ENCODE results near the gene NKD1. TPM values are rescaled to one million over a fixed set of nuclear protein-coding genes. Genes with fewer than 3 reads are reported as not detected.

NKD1 gene
- total RNA-seq, 3 donors from 2014 or later: 1.3 to 5.0 (median 4.6) TPM

- intact Hi-C loops (cut with DNase I; ENCODE audit: low total_unique reads): loop anchor here (5.0 kb wide), 2 partner anchors 177 to 1453 kb away; no protein-coding TSS in a partner anchor
- Histone ChIP-seq H3K36me3 (no peaks in the 10 kb centered on the region), H3K27ac (no peak overlapping the region), H3K4me3 (no peak overlapping the region), H3K27me3 (no peaks in the 10 kb centered on the region), H3K4me1 (no peaks in the 10 kb centered on the region), H3K9me3 (no peaks in the 10 kb centered on the region)
- TF ChIP-seq CTCF (IDR thresholded peaks at IDR 0.05) (peak in 2 of 3 donors; percentile 17 to 28), POLR2A (IDR thresholded peaks at IDR 0.05) (no peak), POLR2AphosphoS5 (IDR thresholded peaks at IDR 0.05) (peak in 1 of 3 donors; percentile 24)
- DNase-seq (ENCODE audit: low spot score in 2 of 2): no peak
These were observed 96.5 kb downstream of the NKD1 start for GRCh38 chr16:50644729-50645128.

DNA sequence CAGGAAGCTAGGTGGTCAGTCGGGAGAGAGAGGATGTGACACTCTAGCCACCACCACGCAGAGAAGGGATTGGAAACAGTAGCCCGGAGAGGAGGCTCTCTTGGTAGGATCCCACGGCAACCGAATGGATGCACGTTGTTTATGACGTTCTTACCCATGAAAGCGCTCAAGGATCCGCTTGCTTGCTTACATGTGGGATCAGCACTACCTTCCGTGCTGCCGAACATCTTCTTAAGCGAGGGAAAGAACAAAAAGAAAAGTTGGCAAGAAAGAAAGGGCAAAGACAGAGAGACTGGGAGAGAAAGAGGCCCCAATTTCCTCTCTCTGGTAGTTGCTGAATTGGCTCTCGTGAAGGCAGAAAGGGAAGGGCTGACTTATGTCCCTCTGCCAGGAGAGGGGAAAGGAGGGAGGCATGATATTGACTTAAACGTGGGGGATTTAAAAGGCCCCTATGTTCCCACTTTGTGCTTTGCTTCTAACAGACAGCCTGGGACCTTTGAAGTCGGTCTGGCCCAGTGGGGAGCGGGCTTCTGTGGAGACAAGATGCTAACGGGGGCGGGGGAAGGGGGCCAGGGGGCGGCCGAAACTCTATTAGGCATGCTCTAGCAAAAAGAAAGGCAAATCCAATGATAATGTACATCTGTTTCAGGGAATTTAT is 97.5 kb downstream of the NKD1 start:
- Histone ChIP-seq H3K4me1 (no peaks in the 10 kb centered on the region), H3K27ac (no peak overlapping the region), H3K4me3 (no peak overlapping the region), H3K27me3 (no peaks in the 10 kb centered on the region), H3K9me3 (no peaks in the 10 kb centered on the region), H3K36me3 (no peaks in the 10 kb centered on the region)
- intact Hi-C loops (cut with DNase I; ENCODE audit: low total_unique reads): loop anchor here (5.0 kb wide), 1 partner anchor 1452 kb away; no protein-coding TSS in a partner anchor
- TF ChIP-seq POLR2AphosphoS5 (IDR thresholded peaks at IDR 0.05) (no peak), POLR2A (IDR thresholded peaks at IDR 0.05) (no peak), CTCF (IDR thresholded peaks at IDR 0.05) (no peak)
- DNase-seq (ENCODE audit: low spot score in 2 of 2): no peak

GRCh38 chr16:50646345-50646744 is 98.1 kb downstream of the NKD1 start:
- Histone ChIP-seq H3K4me1 (no peaks in the 10 kb centered on the region), H3K27ac (no peak overlapping the region), H3K36me3 (no peaks in the 10 kb centered on the region), H3K27me3 (no peaks in the 10 kb centered on the region), H3K9me3 (no peaks in the 10 kb centered on the region), H3K4me3 (no peak overlapping the region)
- intact Hi-C loops (cut with DNase I; ENCODE audit: low total_unique reads): loop anchor here (5.0 kb wide), 1 partner anchor 1451 kb away; no protein-coding TSS in a partner anchor
- TF ChIP-seq POLR2A (IDR thresholded peaks at IDR 0.05) (no peak), CTCF (IDR thresholded peaks at IDR 0.05) (no peak), POLR2AphosphoS5 (IDR thresholded peaks at IDR 0.05) (no peak)
- no peak for DNase-seq (ENCODE audit: low spot score in 2 of 2)

GRCh38 chr16:50651835-50652438 is 103.7 kb downstream of the NKD1 start:
- H3K4me1 ChIP-seq: no peaks in the 10 kb centered on the region
- no peaks in the 10 kb centered on the region for H3K36me3 ChIP-seq
- no peak overlapping the region for H3K27ac ChIP-seq
- intact Hi-C loops (cut with DNase I; ENCODE audit: low total_unique reads): no loop called here
- no peaks in the 10 kb centered on the region for H3K9me3 ChIP-seq
- no peak for DNase-seq (ENCODE audit: low spot score in 2 of 2)
- H3K27me3 ChIP-seq: no peaks in the 10 kb centered on the region
- TF ChIP-seq POLR2A (IDR thresholded peaks at IDR 0.05) (no peak), CTCF (IDR thresholded peaks at IDR 0.05) (no peak), POLR2AphosphoS5 (IDR thresholded peaks at IDR 0.05) (no peak)
- H3K4me3 ChIP-seq: no peak overlapping the region

GRCh38 chr16:50652836-50653425 is 104.7 kb downstream of the NKD1 start:
- Histone ChIP-seq H3K4me1 (no peaks in the 10 kb centered on the region), H3K9me3 (no peaks in the 10 kb centered on the region), H3K4me3 (no peak overlapping the region), H3K36me3 (no peaks in the 10 kb centered on the region), H3K27ac (no peak overlapping the region), H3K27me3 (no peaks in the 10 kb centered on the region)
- intact Hi-C loops (cut with DNase I; ENCODE audit: low total_unique reads): no loop called here
- no peak for DNase-seq (ENCODE audit: low spot score in 2 of 2)
- TF ChIP-seq POLR2AphosphoS5 (IDR thresholded peaks at IDR 0.05) (no peak), POLR2A (IDR thresholded peaks at IDR 0.05) (no peak), CTCF (IDR thresholded peaks at IDR 0.05) (no peak)

Data from breast epithelium (tissue), 4 donors.